Endothelial cell of umbilical vein (primary cell): ENCODE results near the gene EPN1. TPM values are rescaled to one million over a fixed set of nuclear protein-coding genes. Genes with fewer than 3 reads are reported as not detected.

ENCODE experiments used
- BruUV-seq: library from RNA; stranded (reverse); fragments of 400-500 nt; replicated peaks from 2 replicates; lab custom pipeline; 2021; lab: Mats Ljungman, UMichigan
- CTCF ChIA-PET: fragments of 300-600, 350-600 bp; sonication (Branson Sonifier 250); formaldehyde crosslinking; loops from one replicate; lab custom pipeline; 2021; ENCODE audit warnings: antibody characterized with exemption, inconsistent platforms; lab: Charles Lee
- POLR2A ChIA-PET: fragments of 300-600, 350-600 bp; sonication (Branson Sonifier 250); formaldehyde crosslinking; loops from one replicate; lab custom pipeline; 2021; ENCODE audit warnings: antibody characterized with exemption, inconsistent platforms; lab: Charles Lee
- DNase-seq: peaks from one replicate; pipeline ENCODE4 v3.0.0-alpha.2; 2011; ENCODE audit warnings: low read depth, low spot score
- FAIRE-seq: peaks from 2 replicates; lab custom pipeline; 2011; peaks lifted over from hg19 to GRCh38; lab: Jason Lieb, UNC
- H2AFZ ChIP-seq: 2 replicates; pipeline ENCODE4 v1.6.0; 2012; ENCODE audit warnings: low read depth, low read length, control low read depth, inconsistent platforms
- H3K27ac ChIP-seq: 2 replicates; pipeline ENCODE4 v1.5.1; 2011; ENCODE audit warnings: low read depth, mild to moderate bottlenecking, control low read depth, low read length, moderate library complexity; ENCODE audit not compliant: insufficient read depth
- H3K27me3 ChIP-seq, 2 experiments: 2 replicates each; pipeline versions ENCODE4 v1.6.0 to v1.6.1; 2011; ENCODE audit warnings: low read length in 2 of 2, mixed read lengths in 1 of 2; ENCODE audit not compliant: control insufficient read depth in 2 of 2, insufficient read depth in 2 of 2
- H3K36me3 ChIP-seq, 2 experiments: 2 replicates in 1 of 2; 3 replicates in 1 of 2; pipeline ENCODE4 v1.5.1; 2011; ENCODE audit warnings: low read length in 2 of 2, mild to moderate bottlenecking in 1 of 2, moderate library complexity in 1 of 2; ENCODE audit not compliant: control insufficient read depth in 2 of 2, insufficient read depth in 2 of 2; ENCODE audit errors: extremely low read depth in 1 of 2
- H3K4me1 ChIP-seq: 3 replicates; pipeline ENCODE4 v1.5.1; 2011; ENCODE audit warnings: mild to moderate bottlenecking, low read length; ENCODE audit not compliant: control insufficient read depth, insufficient read depth; ENCODE audit errors: extremely low read depth
- H3K4me2 ChIP-seq: 2 replicates; pipeline ENCODE4 v1.6.1; 2011; ENCODE audit warnings: low read length, control low read depth, mixed read lengths; ENCODE audit not compliant: insufficient read depth
- H3K4me3 ChIP-seq, 3 experiments: fragments of 200-600 bp in 1 of 3; sonication (generic), shearing (Covaris generic) in 1 of 3; replicated peaks in 1 of 3; 2 replicates each; pipeline ENCODE4 v1.5.1; 2011 to 2016; ENCODE audit warnings: control low read depth in 3 of 3, low read length in 3 of 3, mild to moderate bottlenecking in 2 of 3, inconsistent platforms in 1 of 3, low read depth in 1 of 3, moderate library complexity in 1 of 3; ENCODE audit not compliant: insufficient read depth in 1 of 3
- H3K79me2 ChIP-seq: 2 replicates; pipeline ENCODE4 v1.6.0; 2012; ENCODE audit warnings: low read length, inconsistent platforms; ENCODE audit not compliant: control insufficient read depth, insufficient read depth
- H3K9ac ChIP-seq: replicated peaks from 2 replicates; pipeline ENCODE3; 2011; ENCODE audit warnings: low read length, control low read depth; ENCODE audit not compliant: insufficient read depth; ENCODE audit errors: extremely low read depth
- H3K9me1 ChIP-seq: replicated peaks from 3 replicates; pipeline ENCODE4 v1.6.0; 2011; ENCODE audit warnings: mild to moderate bottlenecking, low read length; ENCODE audit not compliant: control insufficient read depth, insufficient read depth; ENCODE audit errors: extremely low read depth
- H3K9me3 ChIP-seq: replicated peaks from 2 replicates; pipeline ENCODE4 v1.5.1; 2012; ENCODE audit warnings: low read length, inconsistent platforms; ENCODE audit not compliant: control insufficient read depth, insufficient read depth
- H4K20me1 ChIP-seq: replicated peaks from 2 replicates; pipeline ENCODE3; 2011; ENCODE audit warnings: mild to moderate bottlenecking, low read length; ENCODE audit not compliant: control insufficient read depth, insufficient read depth; ENCODE audit errors: extremely low read depth
- EZH2 ChIP-seq: IDR thresholded peaks from 2 replicates; pipeline ENCODE4 v1.6.1; 2012; ENCODE audit warnings: borderline replicate concordance, low read depth, mild to moderate bottlenecking, moderate library complexity, low read length, inconsistent platforms; ENCODE audit not compliant: severe bottlenecking
- GATA2 ChIP-seq: IDR thresholded peaks from 2 replicates; pipeline ENCODE4 v1.7.0; 2011; ENCODE audit warnings: low read depth, mild to moderate bottlenecking, moderate library complexity, mixed read lengths, low read length; ENCODE audit not compliant: insufficient read length, insufficient read depth
- JUN ChIP-seq: IDR thresholded peaks from 2 replicates; pipeline ENCODE4 v1.6.1; 2011; ENCODE audit warnings: borderline replicate concordance, low read depth; ENCODE audit not compliant: insufficient read length, insufficient read depth
- MYC ChIP-seq: IDR thresholded peaks from one replicate; pipeline ENCODE4 v1.6.1; 2011; ENCODE audit warnings: mild to moderate bottlenecking, low read depth, low read length
- POLR2A ChIP-seq: IDR thresholded peaks from 2 replicates; pipeline ENCODE4 v1.6.1; 2012; ENCODE audit warnings: low read depth, mild to moderate bottlenecking, control low read depth, low read length
- POLR2AphosphoS5 ChIP-seq: IDR thresholded peaks from 2 replicates; pipeline ENCODE4 v1.6.1; 2012; ENCODE audit warnings: low read depth, mild to moderate bottlenecking, control low read depth, low read length, moderate library complexity; ENCODE audit not compliant: insufficient read depth
- dilution Hi-C: fragments of 300-500 bp; cut with MboI; formaldehyde crosslinking; loops from one replicate; pipeline ENCODE4 v1.15.0; 2019; ENCODE audit warnings: low sequenced_read_pairs; ENCODE audit not compliant: extremely low pct_ligation_motif_present
- intact Hi-C: fragments of 100-400 bp; cut with micrococcal nuclease; formaldehyde crosslinking; loops from one replicate; pipeline ENCODE4 v1.10.0; 2022
- polyA plus RNA-seq, 4 experiments: library from polyadenylated mRNA; depleted of rRNA in 3 of 4; stranded (reverse) in 3 of 4; unstranded in 1 of 4; fragments of >200 nt; gene quantifications; 2 replicates each; pipeline versions ENCODE4 v1.2.1 to v1.2.3, GENCODE V29; 2011 to 2012; ENCODE audit warnings: missing spikeins in 1 of 4
- total RNA-seq: library from RNA; stranded (reverse); gene quantifications from 2 replicates; pipeline ENCODE4 v1.2.3, GENCODE V29; 2021
- TF ChIP-seq, protein P1 (sequence below), 2 donors: IDR thresholded peaks; 1 replicate in 1 of 2; 2 replicates in 1 of 2; pipeline ENCODE4 v1.5.1; 2011; ENCODE audit warnings: low read length in 2 of 2, mild to moderate bottlenecking in 2 of 2, moderate library complexity in 2 of 2, control low read depth in 1 of 2, inconsistent platforms in 1 of 2, low read depth in 1 of 2; ENCODE audit not compliant: insufficient read depth in 1 of 2; ENCODE audit errors: extremely low read depth in 1 of 2

Gene EPN1
- total and polyA plus RNA-seq, 2 donors (not counting 3 experiments of a cell fraction or from before 2014, with no cell fraction given), result 87.2 to 138 TPM

DNA sequence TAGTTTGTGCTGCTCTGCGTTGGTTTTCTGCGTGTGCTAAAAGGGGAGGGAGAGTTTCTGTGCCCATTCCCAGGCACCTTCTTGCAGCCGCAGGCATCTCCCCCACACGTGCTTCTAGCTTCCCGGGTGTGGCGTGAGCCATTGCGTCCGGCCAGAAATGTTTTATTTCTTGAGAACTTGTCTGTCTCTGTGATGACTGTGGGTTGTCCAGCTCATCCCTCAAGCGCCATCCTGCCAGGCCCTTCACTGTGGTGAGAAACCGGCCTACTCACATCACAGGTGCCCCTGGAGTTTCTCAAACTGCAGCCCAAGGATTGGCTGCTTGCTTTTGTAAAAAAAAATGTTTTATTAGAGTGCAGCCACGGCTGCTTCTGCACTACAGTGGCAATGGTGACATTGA is 24.2 kb downstream of the EPN1 start:
- H3K4me1 ChIP-seq, result no peaks in the 10 kb centered on the region
- H3K4me3 ChIP-seq, result no peak overlapping the region
- FAIRE-seq (no peak), DNase-seq (no peak)
- H3K36me3 ChIP-seq, result peaks cover 0 to 31% of the 10 kb centered on the region in 2 experiments
- no peak overlapping the region for H2AFZ ChIP-seq
- H3K79me2 ChIP-seq, result no peaks in the 10 kb centered on the region
- no peaks in the 10 kb centered on the region for H3K9me1 ChIP-seq
- CTCF ChIA-PET, result no interaction called here
- intact Hi-C loops, result no loop called here
- H3K27ac ChIP-seq, result no peak overlapping the region
- no peaks in the 10 kb centered on the region for H3K9me3 ChIP-seq
- TF ChIP-seq JUN (no peak), GATA2 (no peak), MYC (no peak), POLR2A (no peak), POLR2AphosphoS5 (no peak), EZH2 (no peak)
- TF ChIP-seq, protein P1, sequence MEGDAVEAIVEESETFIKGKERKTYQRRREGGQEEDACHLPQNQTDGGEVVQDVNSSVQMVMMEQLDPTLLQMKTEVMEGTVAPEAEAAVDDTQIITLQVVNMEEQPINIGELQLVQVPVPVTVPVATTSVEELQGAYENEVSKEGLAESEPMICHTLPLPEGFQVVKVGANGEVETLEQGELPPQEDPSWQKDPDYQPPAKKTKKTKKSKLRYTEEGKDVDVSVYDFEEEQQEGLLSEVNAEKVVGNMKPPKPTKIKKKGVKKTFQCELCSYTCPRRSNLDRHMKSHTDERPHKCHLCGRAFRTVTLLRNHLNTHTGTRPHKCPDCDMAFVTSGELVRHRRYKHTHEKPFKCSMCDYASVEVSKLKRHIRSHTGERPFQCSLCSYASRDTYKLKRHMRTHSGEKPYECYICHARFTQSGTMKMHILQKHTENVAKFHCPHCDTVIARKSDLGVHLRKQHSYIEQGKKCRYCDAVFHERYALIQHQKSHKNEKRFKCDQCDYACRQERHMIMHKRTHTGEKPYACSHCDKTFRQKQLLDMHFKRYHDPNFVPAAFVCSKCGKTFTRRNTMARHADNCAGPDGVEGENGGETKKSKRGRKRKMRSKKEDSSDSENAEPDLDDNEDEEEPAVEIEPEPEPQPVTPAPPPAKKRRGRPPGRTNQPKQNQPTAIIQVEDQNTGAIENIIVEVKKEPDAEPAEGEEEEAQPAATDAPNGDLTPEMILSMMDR (IDR thresholded peaks at IDR 0.05; ENCODE audit: extremely low read depth in 1 of 2, insufficient read depth in 1 of 2, low read depth in 1 of 2, low read length in 2 of 2), result no peak
- H3K9ac ChIP-seq, result no peak overlapping the region
- BruUV-seq, result no TSS peak
- POLR2A ChIA-PET, result no interaction called here
- dilution Hi-C loops, result no loop called here
- no peak overlapping the region for H3K4me2 ChIP-seq
- no peaks in the 10 kb centered on the region for H4K20me1 ChIP-seq
- no peaks in the 10 kb centered on the region for H3K27me3 ChIP-seq
